ENCODE data around the gene HSPA8.
A peak's percentile ranks its signal among the peaks of the same experiment; 100 is the strongest.
"Not testable (repeated sequence)": the region's sequence is repeated elsewhere in the genome, so short reads cannot be mapped to it uniquely, and the experiment has no call there.

HSPA8 gene

GRCh38 chr11:123061403-123062157 is at the start of gene HSPA8:
Gene HSPA8 (minus strand): TSS chr11:123062136. CDS start chr11:123061324, 812 bp downstream.
- Histone ChIP-seq H3K4me3 (ENCODE audit: low read length) (peak within 1 kb of the TSS; percentile 98), H3K4me1 (ENCODE audit: control insufficient read depth, low read depth, low read length) (peaks cover 16% of the 10 kb centered on the region), H3K27ac (ENCODE audit: low read length) (peak within 1 kb of the TSS; percentile 99), H3K27me3 (ENCODE audit: control insufficient read depth, insufficient read depth, low read length) (no peaks in the 10 kb centered on the region), H3K36me3 (ENCODE audit: control insufficient read depth, low read depth, low read length) (peaks cover 46% of the 10 kb centered on the region), H3K9me3 (ENCODE audit: control insufficient read depth, low read depth, low read length) (no peaks in the 10 kb centered on the region), H3K9ac (ENCODE audit: low read length) (peak within 1 kb of the TSS; percentile 99)

DNA sequence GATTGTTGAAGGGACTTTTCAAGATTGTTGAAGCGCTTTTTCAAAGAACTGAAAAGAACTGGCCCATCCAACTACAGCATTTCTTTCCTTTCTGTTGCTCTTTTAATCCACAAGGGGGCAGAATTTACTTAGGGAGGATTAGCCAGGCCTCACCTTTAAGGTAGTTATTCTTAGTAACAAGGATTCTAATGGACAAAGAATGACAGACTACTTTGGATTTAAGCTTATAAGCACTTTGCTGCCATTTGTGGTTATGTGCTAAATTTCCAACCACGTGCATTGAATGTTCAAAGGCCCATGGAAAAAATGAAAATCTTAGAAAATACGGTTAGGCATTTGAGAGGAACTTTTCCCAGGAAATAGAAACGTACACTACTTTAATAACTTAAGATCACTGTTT is 49.5 kb upstream of the HSPA8 start:
- H3K4me1 ChIP-seq (ENCODE audit: control insufficient read depth, low read depth, low read length), result peaks cover 3% of the 10 kb centered on the region
- no peak overlapping the region for H3K27ac ChIP-seq (ENCODE audit: low read length)
- H3K36me3 ChIP-seq (ENCODE audit: control insufficient read depth, low read depth, low read length), result no peaks in the 10 kb centered on the region
- no peak overlapping the region for H3K4me3 ChIP-seq (ENCODE audit: low read length)
- H3K27me3 ChIP-seq (ENCODE audit: control insufficient read depth, insufficient read depth, low read length), result no peaks in the 10 kb centered on the region
- no peak overlapping the region for H3K9ac ChIP-seq (ENCODE audit: low read length)
- H3K9me3 ChIP-seq (ENCODE audit: control insufficient read depth, low read depth, low read length), result peaks cover 3% of the 10 kb centered on the region

- no peak overlapping the region for H3K27ac ChIP-seq (ENCODE audit: low read length)
- H3K4me3 ChIP-seq (ENCODE audit: low read length), result no peak overlapping the region
- H3K36me3 ChIP-seq (ENCODE audit: control insufficient read depth, low read depth, low read length), result no peaks in the 10 kb centered on the region
- no peaks in the 10 kb centered on the region for H3K27me3 ChIP-seq (ENCODE audit: control insufficient read depth, insufficient read depth, low read length)
- H3K9me3 ChIP-seq (ENCODE audit: control insufficient read depth, low read depth, low read length), result no peaks in the 10 kb centered on the region
- peaks cover 3% of the 10 kb centered on the region for H3K4me1 ChIP-seq (ENCODE audit: control insufficient read depth, low read depth, low read length)
- no peak overlapping the region for H3K9ac ChIP-seq (ENCODE audit: low read length)
These were observed 48.5 kb upstream of the HSPA8 start for GRCh38 chr11:123110397-123110796.

DNA sequence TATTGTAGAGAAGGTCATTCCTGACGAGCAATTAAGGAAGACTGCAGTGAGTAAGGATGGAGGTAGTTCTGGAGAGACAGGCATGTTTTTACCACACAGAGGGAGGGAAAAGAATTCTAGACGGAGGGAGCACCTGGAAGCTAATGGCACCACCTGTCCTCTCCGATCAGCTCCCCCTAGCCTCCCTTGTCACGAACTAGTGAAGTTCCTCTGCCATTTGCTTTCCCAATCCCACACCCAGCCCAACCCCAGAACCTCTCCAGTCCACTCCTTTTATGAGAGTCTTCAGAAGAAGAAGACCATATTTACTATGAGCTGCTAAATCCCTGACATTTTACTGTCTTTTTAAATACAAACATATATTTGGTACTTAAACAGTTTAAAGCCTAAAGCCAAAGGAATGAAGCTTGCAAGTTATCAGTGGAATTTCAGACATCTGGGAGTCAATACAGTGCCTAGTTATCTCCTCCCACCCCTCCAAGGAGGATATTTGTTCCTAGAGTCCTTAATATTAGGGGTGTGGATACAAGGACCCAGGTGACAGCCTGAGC is 46.1 kb upstream of the HSPA8 start:
- Histone ChIP-seq H3K27ac (ENCODE audit: low read length) (no peak overlapping the region), H3K9me3 (ENCODE audit: control insufficient read depth, low read depth, low read length) (no peaks in the 10 kb centered on the region), H3K36me3 (ENCODE audit: control insufficient read depth, low read depth, low read length) (no peaks in the 10 kb centered on the region), H3K9ac (ENCODE audit: low read length) (no peak overlapping the region), H3K4me3 (ENCODE audit: low read length) (no peak overlapping the region), H3K27me3 (ENCODE audit: control insufficient read depth, insufficient read depth, low read length) (no peaks in the 10 kb centered on the region), H3K4me1 (ENCODE audit: control insufficient read depth, low read depth, low read length) (peaks cover 3% of the 10 kb centered on the region)

GRCh38 chr11:123104697-123105096 is 42.8 kb upstream of the HSPA8 start:
- Histone ChIP-seq H3K9me3 (ENCODE audit: control insufficient read depth, low read depth, low read length) (no peaks in the 10 kb centered on the region), H3K9ac (ENCODE audit: low read length) (no peak overlapping the region), H3K36me3 (ENCODE audit: control insufficient read depth, low read depth, low read length) (no peaks in the 10 kb centered on the region), H3K27me3 (ENCODE audit: control insufficient read depth, insufficient read depth, low read length) (no peaks in the 10 kb centered on the region), H3K4me1 (ENCODE audit: control insufficient read depth, low read depth, low read length) (peaks cover 6% of the 10 kb centered on the region), H3K4me3 (ENCODE audit: low read length) (no peak overlapping the region), H3K27ac (ENCODE audit: low read length) (no peak overlapping the region)

DNA sequence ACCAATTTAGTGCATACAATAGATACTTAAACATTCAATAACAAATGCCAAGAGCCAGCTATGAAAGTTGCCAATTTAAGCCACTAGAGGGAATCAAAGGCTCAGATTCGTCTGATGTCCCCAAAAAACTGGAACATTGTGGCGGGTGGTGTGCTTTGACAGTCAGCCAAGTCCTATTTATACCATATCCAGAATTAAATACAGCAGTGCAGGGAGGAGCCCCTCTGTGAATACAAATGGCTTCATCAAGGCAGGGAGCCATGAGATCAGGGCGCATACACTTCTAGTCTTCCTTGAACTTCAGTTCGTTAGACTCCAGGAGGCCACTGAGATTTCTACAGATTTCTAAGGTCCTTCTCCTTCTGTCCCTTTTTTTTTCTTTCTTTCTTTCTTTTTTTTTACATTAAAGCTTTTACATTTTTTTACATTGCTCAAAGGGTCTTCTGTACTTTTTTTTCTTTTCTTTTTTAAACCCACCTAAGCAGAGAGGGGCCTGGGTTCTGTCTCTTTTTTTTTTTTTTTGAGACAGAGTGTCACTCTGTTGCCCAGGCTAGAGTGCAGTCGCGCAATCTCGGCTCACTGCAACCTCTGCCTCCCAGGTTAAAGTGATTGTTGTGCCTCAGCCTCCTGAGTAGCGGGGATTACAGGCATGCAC is 41.5 kb upstream of the HSPA8 start:
- no peak overlapping the region for H3K4me3 ChIP-seq (ENCODE audit: low read length)
- H3K9me3 ChIP-seq (ENCODE audit: control insufficient read depth, low read depth, low read length), result no peaks in the 10 kb centered on the region
- no peaks in the 10 kb centered on the region for H3K27me3 ChIP-seq (ENCODE audit: control insufficient read depth, insufficient read depth, low read length)
- no peak overlapping the region for H3K27ac ChIP-seq (ENCODE audit: low read length)
- H3K36me3 ChIP-seq (ENCODE audit: control insufficient read depth, low read depth, low read length), result no peaks in the 10 kb centered on the region
- H3K9ac ChIP-seq (ENCODE audit: low read length), result no peak overlapping the region
- H3K4me1 ChIP-seq (ENCODE audit: control insufficient read depth, low read depth, low read length), result peaks cover 6% of the 10 kb centered on the region

GRCh38 chr11:123100379-123101085 is 38.6 kb upstream of the HSPA8 start:
- H3K4me1 ChIP-seq (ENCODE audit: control insufficient read depth, low read depth, low read length), result peaks cover 6% of the 10 kb centered on the region
- H3K9me3 ChIP-seq (ENCODE audit: control insufficient read depth, low read depth, low read length), result no peaks in the 10 kb centered on the region
- H3K27ac ChIP-seq (ENCODE audit: low read length), result no peak overlapping the region

GRCh38 chr11:123098990-123099389 is 37.1 kb upstream of the HSPA8 start:
- H3K36me3 ChIP-seq (ENCODE audit: control insufficient read depth, low read depth, low read length), result no peaks in the 10 kb centered on the region
- no peak overlapping the region for H3K27ac ChIP-seq (ENCODE audit: low read length)
- no peak overlapping the region for H3K9ac ChIP-seq (ENCODE audit: low read length)
- H3K4me3 ChIP-seq (ENCODE audit: low read length), result no peak overlapping the region
- H3K4me1 ChIP-seq (ENCODE audit: control insufficient read depth, low read depth, low read length), result peaks cover 6% of the 10 kb centered on the region
- H3K9me3 ChIP-seq (ENCODE audit: control insufficient read depth, low read depth, low read length), result no peaks in the 10 kb centered on the region
- no peaks in the 10 kb centered on the region for H3K27me3 ChIP-seq (ENCODE audit: control insufficient read depth, insufficient read depth, low read length)

More at GRCh38 chr11:123100379-123101085, 38.6 kb upstream of the HSPA8 start:
- Histone ChIP-seq H3K9ac (ENCODE audit: low read length) (no peak overlapping the region), H3K36me3 (ENCODE audit: control insufficient read depth, low read depth, low read length) (no peaks in the 10 kb centered on the region), H3K27me3 (ENCODE audit: control insufficient read depth, insufficient read depth, low read length) (no peaks in the 10 kb centered on the region), H3K4me3 (ENCODE audit: low read length) (no peak overlapping the region)

GRCh38 chr11:123093739-123094138 is 31.8 kb upstream of the HSPA8 start:
- H3K4me3 ChIP-seq (ENCODE audit: low read length), result no peak overlapping the region
- no peak overlapping the region for H3K27ac ChIP-seq (ENCODE audit: low read length)

DNA sequence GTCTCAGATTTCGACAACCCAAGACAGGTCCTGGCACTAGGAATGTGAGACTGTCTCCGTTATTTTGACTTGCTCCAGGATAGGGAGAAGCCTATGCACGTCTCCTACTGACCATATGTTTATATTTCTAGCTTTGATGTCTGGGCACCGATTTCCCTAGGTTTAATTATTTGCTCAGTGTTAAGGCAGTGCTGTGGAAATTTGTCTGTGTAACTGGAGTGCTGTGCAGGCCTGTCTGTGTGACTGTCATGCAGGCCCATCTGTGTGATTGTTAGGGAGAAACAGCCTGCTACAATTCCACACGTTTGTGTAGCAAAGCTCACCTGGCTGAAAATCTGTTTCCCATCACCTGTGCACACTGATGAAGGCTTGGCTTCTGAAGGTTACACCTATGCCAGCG is 29.6 kb upstream of the HSPA8 start:
- no peak overlapping the region for H3K27ac ChIP-seq (ENCODE audit: low read length)
- no peaks in the 10 kb centered on the region for H3K36me3 ChIP-seq (ENCODE audit: control insufficient read depth, low read depth, low read length)
- no peak overlapping the region for H3K9ac ChIP-seq (ENCODE audit: low read length)
- H3K4me1 ChIP-seq (ENCODE audit: control insufficient read depth, low read depth, low read length), result no peaks in the 10 kb centered on the region
- H3K27me3 ChIP-seq (ENCODE audit: control insufficient read depth, insufficient read depth, low read length), result no peaks in the 10 kb centered on the region
- H3K9me3 ChIP-seq (ENCODE audit: control insufficient read depth, low read depth, low read length), result no peaks in the 10 kb centered on the region
- no peak overlapping the region for H3K4me3 ChIP-seq (ENCODE audit: low read length)

More at GRCh38 chr11:123093739-123094138, 31.8 kb upstream of the HSPA8 start:
- H3K9me3 ChIP-seq (ENCODE audit: control insufficient read depth, low read depth, low read length), result no peaks in the 10 kb centered on the region
- no peaks in the 10 kb centered on the region for H3K36me3 ChIP-seq (ENCODE audit: control insufficient read depth, low read depth, low read length)
- no peaks in the 10 kb centered on the region for H3K4me1 ChIP-seq (ENCODE audit: control insufficient read depth, low read depth, low read length)
- H3K9ac ChIP-seq (ENCODE audit: low read length), result no peak overlapping the region
- H3K27me3 ChIP-seq (ENCODE audit: control insufficient read depth, insufficient read depth, low read length), result no peaks in the 10 kb centered on the region

DNA sequence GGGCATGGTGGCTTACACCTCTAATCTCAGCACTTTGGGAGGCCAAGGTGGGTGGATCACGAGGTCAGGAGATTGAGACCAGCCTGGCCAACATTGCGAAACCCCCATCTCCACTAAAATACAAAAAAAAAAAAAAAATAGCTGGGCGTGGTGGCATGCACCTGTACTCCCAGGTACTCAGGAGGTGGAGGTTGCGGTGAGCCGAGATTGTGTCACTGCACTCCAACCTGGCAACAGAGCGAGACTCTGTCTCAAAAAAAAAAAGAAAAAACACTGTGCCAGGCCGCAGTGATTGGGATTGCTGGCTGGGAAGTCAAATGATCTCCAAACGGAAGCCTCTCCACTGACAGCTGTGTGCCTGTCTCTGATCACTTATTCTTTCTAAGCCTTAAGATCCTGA is 28.2 kb upstream of the HSPA8 start:
- not testable (repeated sequence) for H3K27me3 ChIP-seq (ENCODE audit: control insufficient read depth, insufficient read depth, low read length); H3K9ac ChIP-seq (ENCODE audit: low read length); H3K9me3 ChIP-seq (ENCODE audit: control insufficient read depth, low read depth, low read length); H3K4me1 ChIP-seq (ENCODE audit: control insufficient read depth, low read depth, low read length); H3K27ac ChIP-seq (ENCODE audit: low read length); H3K36me3 ChIP-seq (ENCODE audit: control insufficient read depth, low read depth, low read length); H3K4me3 ChIP-seq (ENCODE audit: low read length)

Data from iPS-18a (cell line).